Measurements from ENCODE around the gene PLEKHM3. TPM values are rescaled to one million over a fixed set of nuclear protein-coding genes. Genes with fewer than 3 reads are reported as not detected.

Gene PLEKHM3
- total and polyA plus RNA-seq, 2 donors (not counting 3 experiments of a cell fraction or from before 2014, with no cell fraction given): 3.1 to 9.1 TPM

DNA sequence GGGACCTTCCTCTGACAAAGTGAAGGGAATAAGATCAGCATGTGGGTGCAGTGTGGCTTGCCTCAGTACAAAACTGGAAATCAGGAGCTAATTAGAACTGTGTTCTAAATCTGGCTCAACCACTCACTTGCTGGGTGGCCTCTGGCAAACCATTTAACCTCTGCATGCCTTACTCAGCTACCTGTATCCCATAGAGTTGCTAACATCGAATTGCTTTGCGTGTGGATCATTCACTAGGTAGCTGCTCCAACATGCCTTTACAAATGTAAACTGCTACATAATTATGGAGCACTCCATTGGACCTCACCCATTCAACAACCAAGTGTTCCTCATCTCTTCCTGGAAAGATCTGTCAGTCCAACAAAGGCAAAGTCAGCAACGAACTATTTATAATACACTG is 19.0 kb downstream of the PLEKHM3 start:
- no peak overlapping the region for H2AFZ ChIP-seq (ENCODE audit: low read depth, low read length)
- no peak overlapping the region for H3K4me2 ChIP-seq (ENCODE audit: insufficient read depth, low read length)
- H3K4me1 ChIP-seq (ENCODE audit: control insufficient read depth, extremely low read depth, insufficient read depth, low read length): no peaks in the 10 kb centered on the region
- FAIRE-seq (no peak), DNase-seq (ENCODE audit: low read depth, low spot score) (no peak)
- no peaks in the 10 kb centered on the region for H3K36me3 ChIP-seq (ENCODE audit: control insufficient read depth in 2 of 2, extremely low read depth in 1 of 2, insufficient read depth in 2 of 2, low read length in 2 of 2)
- no peaks in the 10 kb centered on the region for H3K27me3 ChIP-seq (ENCODE audit: control insufficient read depth in 2 of 2, insufficient read depth in 2 of 2, low read length in 2 of 2)
- no peak overlapping the region for H3K27ac ChIP-seq (ENCODE audit: insufficient read depth, low read depth, low read length)
- dilution Hi-C loops (cut with MboI; ENCODE audit: extremely low pct_ligation_motif_present, low sequenced_read_pairs) (no loop called here), intact Hi-C loops (cut with micrococcal nuclease) (no loop called here)
- no peak overlapping the region for H3K4me3 ChIP-seq (replicated peaks in 1 of 3; ENCODE audit: insufficient read depth in 1 of 3, low read depth in 1 of 3, low read length in 3 of 3)
- ChIA-PET POLR2A (no interaction called here), CTCF (interaction anchor here (1.3 to 1.5 kb wide), 2 partner anchors 10 to 15 kb away, joined by 4 to 6 read pairs; no protein-coding TSS in a partner anchor)
- H3K9ac ChIP-seq (replicated peaks; ENCODE audit: extremely low read depth, insufficient read depth, low read length): no peak overlapping the region
- H4K20me1 ChIP-seq (replicated peaks; ENCODE audit: control insufficient read depth, extremely low read depth, insufficient read depth, low read length): no peaks in the 10 kb centered on the region
- no peaks in the 10 kb centered on the region for H3K9me1 ChIP-seq (replicated peaks; ENCODE audit: control insufficient read depth, extremely low read depth, insufficient read depth, low read length)
- H3K9me3 ChIP-seq (replicated peaks; ENCODE audit: control insufficient read depth, insufficient read depth, low read length): no peaks in the 10 kb centered on the region
- no TSS peak for BruUV-seq (replicated peaks)
- no peaks in the 10 kb centered on the region for H3K79me2 ChIP-seq (ENCODE audit: control insufficient read depth, insufficient read depth, low read length)
- no peak for TF ChIP-seq JUN (IDR thresholded peaks at IDR 0.05; ENCODE audit: borderline replicate concordance, insufficient read depth, insufficient read length, low read depth)
- TF ChIP-seq POLR2AphosphoS5 (IDR thresholded peaks at IDR 0.05; ENCODE audit: insufficient read depth, low read depth, low read length): no peak
- TF ChIP-seq, protein P1, sequence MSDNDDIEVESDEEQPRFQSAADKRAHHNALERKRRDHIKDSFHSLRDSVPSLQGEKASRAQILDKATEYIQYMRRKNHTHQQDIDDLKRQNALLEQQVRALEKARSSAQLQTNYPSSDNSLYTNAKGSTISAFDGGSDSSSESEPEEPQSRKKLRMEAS (IDR thresholded peaks at IDR 0.05; ENCODE audit: insufficient read depth, insufficient read length): no peak
- TF ChIP-seq MYC (IDR thresholded peaks at IDR 0.05; ENCODE audit: low read depth, low read length): no peak
- no peak for TF ChIP-seq FOS (IDR thresholded peaks at IDR 0.05; ENCODE audit: borderline replicate concordance, insufficient read depth, low read length)
- no peak for TF ChIP-seq GATA2 (IDR thresholded peaks at IDR 0.05; ENCODE audit: insufficient read depth, insufficient read length, low read depth, low read length)
- TF ChIP-seq EZH2 (IDR thresholded peaks at IDR 0.05; ENCODE audit: borderline replicate concordance, low read depth, low read length, severe bottlenecking): no peak
- TF ChIP-seq, protein P2, sequence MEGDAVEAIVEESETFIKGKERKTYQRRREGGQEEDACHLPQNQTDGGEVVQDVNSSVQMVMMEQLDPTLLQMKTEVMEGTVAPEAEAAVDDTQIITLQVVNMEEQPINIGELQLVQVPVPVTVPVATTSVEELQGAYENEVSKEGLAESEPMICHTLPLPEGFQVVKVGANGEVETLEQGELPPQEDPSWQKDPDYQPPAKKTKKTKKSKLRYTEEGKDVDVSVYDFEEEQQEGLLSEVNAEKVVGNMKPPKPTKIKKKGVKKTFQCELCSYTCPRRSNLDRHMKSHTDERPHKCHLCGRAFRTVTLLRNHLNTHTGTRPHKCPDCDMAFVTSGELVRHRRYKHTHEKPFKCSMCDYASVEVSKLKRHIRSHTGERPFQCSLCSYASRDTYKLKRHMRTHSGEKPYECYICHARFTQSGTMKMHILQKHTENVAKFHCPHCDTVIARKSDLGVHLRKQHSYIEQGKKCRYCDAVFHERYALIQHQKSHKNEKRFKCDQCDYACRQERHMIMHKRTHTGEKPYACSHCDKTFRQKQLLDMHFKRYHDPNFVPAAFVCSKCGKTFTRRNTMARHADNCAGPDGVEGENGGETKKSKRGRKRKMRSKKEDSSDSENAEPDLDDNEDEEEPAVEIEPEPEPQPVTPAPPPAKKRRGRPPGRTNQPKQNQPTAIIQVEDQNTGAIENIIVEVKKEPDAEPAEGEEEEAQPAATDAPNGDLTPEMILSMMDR (IDR thresholded peaks at IDR 0.05; ENCODE audit: extremely low read depth in 1 of 2, insufficient read depth in 1 of 2, low read depth in 1 of 2, low read length in 2 of 2): no peak
- no peak for TF ChIP-seq POLR2A (IDR thresholded peaks at IDR 0.05; ENCODE audit: low read depth, low read length)
